ENCODE data around the gene TNRC6B. TPM values are rescaled to one million over a fixed set of nuclear protein-coding genes. Genes with fewer than 3 reads are reported as not detected.

Gene TNRC6B
- total and polyA plus RNA-seq, 3 experiments from 2014 or later, result 32.8 to 109 (median 37.8) TPM

DNA sequence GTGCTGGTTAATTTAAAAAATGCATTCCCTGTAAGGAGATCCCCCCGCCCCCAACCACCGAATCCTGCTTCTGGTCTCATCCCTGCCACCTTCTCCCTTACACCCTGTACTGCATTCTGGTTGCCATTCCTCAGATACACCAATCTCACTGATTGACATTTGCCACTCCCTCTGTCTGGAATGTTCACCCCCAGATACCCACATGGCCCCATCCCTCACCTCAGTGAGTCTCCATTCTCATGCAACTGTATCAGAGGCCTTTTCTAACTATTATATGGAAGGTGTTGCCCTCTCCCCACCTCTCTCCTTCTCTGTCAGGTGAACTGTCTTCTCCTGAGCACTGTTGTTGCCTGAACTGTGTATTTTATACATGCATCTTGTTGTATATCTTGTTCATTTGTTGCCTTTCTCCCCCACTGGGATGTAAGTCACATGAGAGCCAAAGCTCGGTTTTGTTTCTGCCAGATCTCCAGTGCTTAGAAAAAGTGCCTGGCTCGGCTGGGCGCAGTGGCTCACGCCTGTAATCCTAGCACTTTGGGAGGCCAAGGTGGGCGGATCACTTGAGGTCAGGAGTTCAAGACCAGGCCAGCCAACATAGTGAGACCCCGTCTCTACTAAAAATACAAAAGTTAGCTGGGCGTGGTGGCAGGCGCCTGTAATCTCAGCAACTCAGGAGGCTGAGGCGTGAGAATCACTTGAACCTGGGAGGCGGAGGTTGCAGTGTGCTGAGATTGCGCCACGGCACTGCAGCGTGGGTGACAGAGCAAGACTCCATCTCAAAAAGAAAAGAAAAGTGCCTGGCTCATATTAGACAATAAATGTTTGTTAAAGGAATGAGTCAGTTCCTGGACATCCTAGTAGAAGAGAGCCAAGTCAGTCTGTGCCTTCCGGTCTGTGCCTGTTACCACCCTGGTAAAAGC is 61.0 kb downstream of the TNRC6B start:
- Mint-ChIP-seq H3K9me3 (no peaks in the 10 kb centered on the region), H3K4me3 (peak overlapping the region; percentile 4 to 79 (median 25)), H3K27ac (peak overlapping the region in 7 of 8 donors; percentile 40 to 85 (median 73)), H3K27me3 (no peaks in the 10 kb centered on the region), H3K4me1 (peaks cover 80 to 97% (median 92%) of the 10 kb centered on the region in 3 donors), H3K36me3 (peaks cover 0 to 31% (median 3%) of the 10 kb centered on the region in 3 donors)
- Histone ChIP-seq H3K27me3 (ENCODE audit: insufficient read depth, low read length, poor library complexity, severe bottlenecking) (no peaks in the 10 kb centered on the region), H3K9me3 (ENCODE audit: low read length) (no peaks in the 10 kb centered on the region), H3K27ac (ENCODE audit: low read depth, low read length) (no peak overlapping the region), H3K4me1 (ENCODE audit: insufficient read depth, low read length) (peaks cover 62% of the 10 kb centered on the region), H3K4me3 (ENCODE audit: low read length) (no peak overlapping the region), H3K36me3 (ENCODE audit: insufficient read depth, low read length) (no peaks in the 10 kb centered on the region)
- ChIA-PET POLR2A (no interaction called here), CTCF (no interaction called here)
- DNase-seq, result no peak

DNA sequence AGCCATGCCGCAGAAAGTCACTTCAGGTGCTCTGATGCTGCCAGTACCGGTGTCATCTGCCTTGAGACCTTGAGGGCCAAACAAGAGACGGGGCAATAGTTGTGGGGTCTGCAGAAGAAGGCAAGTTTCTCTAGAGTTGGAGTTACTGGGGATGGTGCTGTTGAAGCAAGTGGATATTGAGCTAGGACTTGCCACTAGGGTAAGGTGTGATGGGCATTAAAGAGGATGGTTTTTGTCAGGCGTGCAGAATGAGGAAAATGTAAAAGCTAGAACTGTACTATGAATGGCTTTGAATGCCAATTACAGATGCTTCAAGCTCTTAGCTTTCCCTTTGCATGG is 61.6 kb downstream of the TNRC6B start:
- H3K4me1 Mint-ChIP-seq, result peaks cover 81 to 98% (median 98%) of the 10 kb centered on the region in 3 donors
- peak overlapping the region in 6 of 8 donors; percentile 5 to 84 (median 66) for H3K27ac Mint-ChIP-seq
- no peaks in the 10 kb centered on the region for H3K27me3 Mint-ChIP-seq
- Histone ChIP-seq H3K9me3 (ENCODE audit: low read length) (no peaks in the 10 kb centered on the region), H3K27me3 (ENCODE audit: insufficient read depth, low read length, poor library complexity, severe bottlenecking) (no peaks in the 10 kb centered on the region), H3K4me1 (ENCODE audit: insufficient read depth, low read length) (peaks cover 68% of the 10 kb centered on the region), H3K4me3 (ENCODE audit: low read length) (no peak overlapping the region), H3K27ac (ENCODE audit: low read depth, low read length) (no peak overlapping the region), H3K36me3 (ENCODE audit: insufficient read depth, low read length) (no peaks in the 10 kb centered on the region)
- ChIA-PET POLR2A (no interaction called here), CTCF (no interaction called here)
- H3K4me3 Mint-ChIP-seq, result peak overlapping the region; percentile 4 to 79 (median 20)
- DNase-seq, result no peak
- H3K9me3 Mint-ChIP-seq, result no peaks in the 10 kb centered on the region
- H3K36me3 Mint-ChIP-seq, result peaks cover 0 to 26% (median 6%) of the 10 kb centered on the region in 3 donors

DNA sequence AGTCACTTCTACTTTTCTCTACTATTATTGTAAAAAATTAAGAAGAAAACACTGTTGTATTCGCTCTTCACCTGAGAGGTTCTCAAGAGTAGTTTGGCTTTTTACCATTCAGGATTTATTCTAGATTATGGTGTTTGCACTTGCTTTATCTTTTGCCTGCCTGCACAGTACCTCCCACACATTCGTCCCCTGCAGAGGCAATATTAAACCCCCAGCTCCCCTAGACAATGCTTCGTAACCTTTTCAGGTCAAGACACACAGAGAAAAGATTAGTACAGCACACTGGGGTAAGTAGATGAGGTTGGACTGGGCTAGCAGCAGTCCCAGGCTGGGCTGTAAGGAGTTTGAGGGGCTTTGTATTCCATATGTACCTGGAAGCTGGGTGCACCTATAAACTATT is 62.4 kb downstream of the TNRC6B start:
- Mint-ChIP-seq H3K27me3 (no peaks in the 10 kb centered on the region), H3K4me3 (peak overlapping the region in 5 of 7 donors; percentile 13 to 65 (median 47)), H3K4me1 (peaks cover 81 to 98% (median 97%) of the 10 kb centered on the region in 3 donors), H3K36me3 (peaks cover 0 to 19% (median 6%) of the 10 kb centered on the region in 3 donors), H3K27ac (peak overlapping the region in 7 of 8 donors; percentile 65 to 89 (median 71)), H3K9me3 (no peaks in the 10 kb centered on the region)
- Histone ChIP-seq H3K4me1 (ENCODE audit: insufficient read depth, low read length) (peaks cover 73% of the 10 kb centered on the region), H3K27me3 (ENCODE audit: insufficient read depth, low read length, poor library complexity, severe bottlenecking) (no peaks in the 10 kb centered on the region), H3K4me3 (ENCODE audit: low read length) (no peak overlapping the region), H3K27ac (ENCODE audit: low read depth, low read length) (no peak overlapping the region), H3K9me3 (ENCODE audit: low read length) (no peaks in the 10 kb centered on the region), H3K36me3 (ENCODE audit: insufficient read depth, low read length) (no peaks in the 10 kb centered on the region)
- CTCF ChIA-PET, result interaction anchor here (1.2 kb wide), 1 partner anchor 13 kb away, joined by 3 read pairs; no protein-coding TSS in a partner anchor
- DNase-seq, result no peak
- POLR2A ChIA-PET, result no interaction called here

DNA sequence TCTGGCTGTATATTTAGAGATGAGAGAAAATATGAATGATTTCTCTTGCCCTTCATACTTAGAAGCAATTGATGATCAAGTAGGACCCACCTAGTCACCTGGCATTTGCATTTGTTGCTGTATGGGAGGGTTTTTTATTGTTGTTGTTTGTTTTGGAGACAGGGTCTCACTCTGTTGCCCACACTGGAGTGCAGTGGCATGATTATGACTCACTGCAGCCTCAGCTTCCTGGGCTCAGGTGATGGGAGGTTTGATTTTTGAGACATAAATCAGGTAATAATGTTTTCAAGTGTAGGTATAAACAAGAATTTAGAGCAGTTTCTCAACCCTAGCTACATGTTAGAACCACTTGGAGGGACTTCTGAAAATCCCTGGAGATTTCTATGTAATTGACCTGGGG is 63.0 kb downstream of the TNRC6B start:
- peak overlapping the region; percentile 27 to 67 (median 47) for H3K4me3 Mint-ChIP-seq
- H3K4me1 Mint-ChIP-seq, result peaks cover 82 to 96% (median 95%) of the 10 kb centered on the region in 3 donors
- no peak overlapping the region for H3K4me3 ChIP-seq (ENCODE audit: low read length)

DNA sequence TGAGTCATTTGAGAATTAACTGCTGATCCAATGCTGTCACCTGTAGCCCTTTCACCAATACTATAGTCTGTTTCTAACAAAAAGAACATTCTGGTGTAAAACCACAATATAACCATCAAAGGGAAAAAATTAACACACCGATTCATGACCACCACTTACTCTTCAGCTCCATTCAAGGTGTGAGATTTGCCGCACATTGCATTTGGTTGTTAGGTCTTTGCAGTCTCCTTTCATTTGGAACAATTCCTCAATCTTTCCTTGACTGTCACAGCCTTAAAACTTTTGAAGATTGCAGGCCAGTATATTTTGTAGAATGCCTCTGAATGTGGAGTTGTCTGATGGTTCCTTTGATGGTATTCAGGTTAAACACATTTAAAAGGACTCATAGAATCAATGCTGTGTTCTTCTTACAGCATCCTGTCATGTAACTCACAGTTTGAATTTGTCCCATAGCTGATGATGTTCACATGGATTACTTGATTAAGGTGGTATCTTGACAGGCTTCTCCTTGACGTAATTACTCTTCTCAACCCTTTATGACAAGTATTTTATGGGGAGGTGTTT is 63.6 kb downstream of the TNRC6B start:
- H3K9me3 ChIP-seq (ENCODE audit: low read length), result no peaks in the 10 kb centered on the region
- H3K4me1 ChIP-seq (ENCODE audit: insufficient read depth, low read length), result peaks cover 71% of the 10 kb centered on the region
- Mint-ChIP-seq H3K9me3 (no peaks in the 10 kb centered on the region), H3K36me3 (peaks cover 0 to 17% (median 6%) of the 10 kb centered on the region in 3 donors), H3K27me3 (no peaks in the 10 kb centered on the region), H3K27ac (peak overlapping the region in 7 of 8 donors; percentile 37 to 89 (median 66)), H3K4me1 (peaks cover 79 to 96% (median 94%) of the 10 kb centered on the region in 3 donors), H3K4me3 (peak overlapping the region; percentile 27 to 67 (median 42))
- peak in 3 of 5 donors; percentile 55 to 74 (median 68) for DNase-seq
- no peak overlapping the region for H3K4me3 ChIP-seq (ENCODE audit: low read length)
- H3K27ac ChIP-seq (ENCODE audit: low read depth, low read length), result no peak overlapping the region
- no peaks in the 10 kb centered on the region for H3K27me3 ChIP-seq (ENCODE audit: insufficient read depth, low read length, poor library complexity, severe bottlenecking)
- H3K36me3 ChIP-seq (ENCODE audit: insufficient read depth, low read length), result no peaks in the 10 kb centered on the region
- POLR2A ChIA-PET, result interaction anchor here (0.6 to 1.0 kb wide), 3 partner anchors 10 to 83 kb away, joined by 3 to 7 read pairs (median 4); no protein-coding TSS in a partner anchor
- CTCF ChIA-PET, result interaction anchor here (1.2 to 1.4 kb wide), 2 partner anchors 15 to 299 kb away, joined by 3 read pairs; no protein-coding TSS in a partner anchor

More for the DNA sequence above, 63.0 kb downstream of the TNRC6B start:
- ChIA-PET POLR2A (interaction anchor here (0.9 to 1.0 kb wide), 2 partner anchors 20 to 83 kb away, joined by 4 to 7 read pairs; no protein-coding TSS in a partner anchor), CTCF (interaction anchor here (1.2 to 1.4 kb wide), 2 partner anchors 14 to 299 kb away, joined by 3 read pairs; no protein-coding TSS in a partner anchor)
- H3K9me3 ChIP-seq (ENCODE audit: low read length), result no peaks in the 10 kb centered on the region
- peak in 1 of 5 donors; percentile 60 for DNase-seq
- Mint-ChIP-seq H3K36me3 (peaks cover 0 to 18% (median 5%) of the 10 kb centered on the region in 3 donors), H3K27ac (peak overlapping the region; percentile 6 to 89 (median 68)), H3K9me3 (no peaks in the 10 kb centered on the region), H3K27me3 (no peaks in the 10 kb centered on the region)
- peaks cover 73% of the 10 kb centered on the region for H3K4me1 ChIP-seq (ENCODE audit: insufficient read depth, low read length)
- no peak overlapping the region for H3K27ac ChIP-seq (ENCODE audit: low read depth, low read length)
- no peaks in the 10 kb centered on the region for H3K36me3 ChIP-seq (ENCODE audit: insufficient read depth, low read length)
- no peaks in the 10 kb centered on the region for H3K27me3 ChIP-seq (ENCODE audit: insufficient read depth, low read length, poor library complexity, severe bottlenecking)

DNA sequence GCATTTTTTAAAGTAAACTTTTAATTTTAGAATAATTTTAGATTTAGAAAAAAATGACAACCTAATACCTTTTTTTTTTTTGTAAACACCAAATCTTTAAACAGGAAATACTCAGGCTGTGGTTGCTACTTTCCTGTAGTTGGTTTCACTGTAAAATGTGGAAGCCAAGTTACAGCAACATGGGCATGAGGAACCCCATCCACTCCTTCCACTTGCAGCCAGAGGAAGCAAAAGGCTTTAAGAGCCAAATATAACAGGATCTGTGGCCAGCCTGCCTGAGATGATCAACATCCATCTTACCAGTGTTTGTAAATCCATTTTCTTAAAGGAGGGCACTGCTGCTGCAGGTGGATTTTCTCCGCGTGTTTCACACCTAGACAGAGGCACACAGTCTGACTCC is 66.2 kb downstream of the TNRC6B start:
- ChIA-PET POLR2A (interaction anchor here (0.7 kb wide), 1 partner anchor 104 kb away, joined by 4 read pairs; no protein-coding TSS in a partner anchor), CTCF (interaction anchor here (1.6 kb wide), 1 partner anchor 104 kb away, joined by 6 read pairs; no protein-coding TSS in a partner anchor)
- Histone ChIP-seq H3K9me3 (ENCODE audit: low read length) (no peaks in the 10 kb centered on the region), H3K36me3 (ENCODE audit: insufficient read depth, low read length) (peaks cover 7% of the 10 kb centered on the region), H3K27ac (ENCODE audit: low read depth, low read length) (no peak overlapping the region), H3K27me3 (ENCODE audit: insufficient read depth, low read length, poor library complexity, severe bottlenecking) (no peaks in the 10 kb centered on the region), H3K4me1 (ENCODE audit: insufficient read depth, low read length) (peaks cover 72% of the 10 kb centered on the region), H3K4me3 (ENCODE audit: low read length) (peak overlapping the region; percentile 43)
- peaks cover 0 to 1% of the 10 kb centered on the region in 2 donors for H3K27me3 Mint-ChIP-seq
- DNase-seq, result peak in 3 of 5 donors; percentile 4 to 42 (median 42)
- H3K9me3 Mint-ChIP-seq, result no peaks in the 10 kb centered on the region
- H3K4me1 Mint-ChIP-seq, result peaks cover 76 to 95% (median 94%) of the 10 kb centered on the region in 3 donors
- H3K27ac Mint-ChIP-seq, result peak overlapping the region in 7 of 8 donors; percentile 1 to 82 (median 75)
- peak overlapping the region; percentile 62 to 84 (median 75) for H3K4me3 Mint-ChIP-seq
- peaks cover 0 to 22% (median 6%) of the 10 kb centered on the region in 3 donors for H3K36me3 Mint-ChIP-seq

DNA sequence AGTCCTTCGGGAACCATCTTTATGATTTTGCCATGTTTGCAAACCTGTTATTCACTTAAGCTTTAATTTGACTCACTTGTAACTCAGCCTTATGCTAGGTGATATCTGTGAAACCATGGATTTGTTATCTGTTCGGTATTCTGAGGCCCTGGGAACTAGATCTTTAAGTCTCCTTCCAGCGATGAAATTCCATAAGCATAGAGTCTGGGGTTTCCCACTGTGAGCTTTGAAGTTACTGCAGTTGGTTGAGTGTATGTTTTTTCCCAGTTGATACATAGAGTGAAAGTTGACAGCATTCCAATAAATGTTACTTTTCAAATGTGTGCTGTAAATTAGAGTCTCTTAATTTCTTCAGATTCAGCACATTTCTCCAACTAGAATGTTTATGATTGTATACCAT is 66.9 kb downstream of the TNRC6B start:
- CTCF ChIA-PET, result no interaction called here
- POLR2A ChIA-PET, result no interaction called here
- Histone ChIP-seq H3K4me1 (ENCODE audit: insufficient read depth, low read length) (peaks cover 74% of the 10 kb centered on the region), H3K9me3 (ENCODE audit: low read length) (no peaks in the 10 kb centered on the region), H3K27me3 (ENCODE audit: insufficient read depth, low read length, poor library complexity, severe bottlenecking) (no peaks in the 10 kb centered on the region), H3K27ac (ENCODE audit: low read depth, low read length) (no peak overlapping the region), H3K36me3 (ENCODE audit: insufficient read depth, low read length) (peaks cover 7% of the 10 kb centered on the region), H3K4me3 (ENCODE audit: low read length) (no peak overlapping the region)
- Mint-ChIP-seq H3K4me1 (peaks cover 76 to 95% (median 94%) of the 10 kb centered on the region in 3 donors), H3K36me3 (peaks cover 0 to 25% (median 6%) of the 10 kb centered on the region in 3 donors), H3K27me3 (peaks cover 0 to 1% of the 10 kb centered on the region in 2 donors), H3K9me3 (no peaks in the 10 kb centered on the region), H3K27ac (peak overlapping the region in 7 of 8 donors; percentile 17 to 60 (median 34)), H3K4me3 (peak overlapping the region in 4 of 7 donors; percentile 10 to 47 (median 44))
- no peak for DNase-seq
